Measurements from ENCODE around the gene ANKRD13B. TPM values are rescaled to one million over a fixed set of nuclear protein-coding genes. Genes with fewer than 3 reads are reported as not detected.

ANKRD13B gene
- total and polyA plus RNA-seq, 2 donors (not counting 1 experiment from before 2014, with no cell fraction given): 1.6 to 2.8 TPM

DNA sequence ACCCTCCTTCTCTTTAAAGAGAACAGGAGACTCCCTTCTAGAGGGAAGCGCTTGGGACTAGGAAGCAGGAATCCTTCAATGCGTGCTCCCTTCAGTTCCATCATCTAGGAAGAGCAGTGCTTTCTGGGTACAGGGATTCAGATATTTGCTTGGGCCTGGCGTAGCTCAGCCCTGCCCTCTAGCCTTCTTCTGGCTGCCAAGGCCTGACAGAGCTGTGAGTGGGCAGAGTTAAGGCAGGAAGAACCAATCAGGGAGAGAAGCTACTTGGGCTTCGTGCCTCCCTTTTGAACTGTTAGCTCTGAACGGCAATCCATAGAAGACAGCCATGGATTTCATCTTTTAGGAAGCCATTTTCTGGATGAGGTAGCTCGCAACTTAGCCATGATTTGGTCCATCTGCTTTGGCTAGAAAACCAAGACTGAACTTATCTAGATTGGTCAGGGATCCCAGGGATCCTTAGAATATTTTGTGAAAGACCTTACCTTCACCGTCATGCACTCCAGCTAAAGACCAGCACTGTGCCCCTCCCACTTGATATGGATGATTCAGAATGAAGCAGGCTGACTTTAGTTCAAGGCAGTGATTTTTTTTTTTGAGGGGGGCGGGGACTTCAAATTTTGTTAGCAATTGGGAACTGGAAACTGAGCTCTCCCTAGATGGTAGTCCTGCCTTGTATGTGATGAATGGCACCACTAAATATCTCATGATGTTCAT, 32.3 kb downstream of the ANKRD13B start:
- Histone ChIP-seq H3K4me3 (ENCODE audit: control extremely low read depth in 1 of 5, extremely low read depth in 1 of 5, insufficient read depth in 1 of 5, low read depth in 2 of 5, low read length in 4 of 5) (no peak overlapping the region), H3K27ac (ENCODE audit: low read length in 2 of 2) (no peak overlapping the region), H3K36me3 (replicated peaks in 1 of 2; ENCODE audit: control extremely low read depth in 1 of 2, control insufficient read depth in 1 of 2, extremely low read depth in 1 of 2, insufficient read depth in 2 of 2, low read length in 1 of 2) (peaks cover 0 to 11% of the 10 kb centered on the region in 2 experiments), H3K9ac (ENCODE audit: low read length) (no peak overlapping the region), H3K4me1 (ENCODE audit: control insufficient read depth in 2 of 2, insufficient read depth in 2 of 2, low read length in 2 of 2) (peaks cover 11 to 16% of the 10 kb centered on the region in 2 donors), H3K79me2 (ENCODE audit: control insufficient read depth, insufficient read depth, low read length) (no peaks in the 10 kb centered on the region), H3K27me3 (replicated peaks in 1 of 4; ENCODE audit: control extremely low read depth in 1 of 4, control insufficient read depth in 3 of 4, insufficient read depth in 4 of 4, low read length in 3 of 4) (no peaks in the 10 kb centered on the region), H4K20me1 (ENCODE audit: control insufficient read depth, insufficient read depth, low read length, poor library complexity, severe bottlenecking) (peaks cover 32% of the 10 kb centered on the region), H3K9me3 (ENCODE audit: control extremely low read depth in 1 of 3, control insufficient read depth in 2 of 3, insufficient read depth in 1 of 3, low read length in 2 of 3) (no peaks in the 10 kb centered on the region), H3K4me2 (replicated peaks; ENCODE audit: low read depth, low read length, poor library complexity, severe bottlenecking) (no peak overlapping the region), H2AFZ (ENCODE audit: insufficient read depth, low read depth, low read length, poor library complexity, severe bottlenecking) (no peak overlapping the region)
- peaks cover 39% of the 10 kb centered on the region for H3K4me1 Mint-ChIP-seq
- POLR2A ChIA-PET: no interaction called here
- CTCF ChIA-PET: interaction anchor here (0.6 to 2.1 kb wide), 11 partner anchors 8 to 306 kb away, joined by 3 to 7 read pairs (median 5); no protein-coding TSS in a partner anchor
- intact Hi-C loops (cut with micrococcal nuclease): no loop called here
- 93% methylated on average over 4 of the region's 8 CpGs for WGBS (ENCODE audit: insufficient coverage)
- ATAC-seq (ENCODE audit: low read depth) (no peak), DNase-seq (no peak)
- no peaks in the 10 kb centered on the region for H3K27me3 Mint-ChIP-seq
- H3K27ac Mint-ChIP-seq: peak overlapping the region; percentile 10
- H3K4me3 Mint-ChIP-seq: no peak overlapping the region
- H3K9me3 Mint-ChIP-seq (ENCODE audit: insufficient read depth): no peaks in the 10 kb centered on the region
- TF ChIP-seq, protein P1, sequence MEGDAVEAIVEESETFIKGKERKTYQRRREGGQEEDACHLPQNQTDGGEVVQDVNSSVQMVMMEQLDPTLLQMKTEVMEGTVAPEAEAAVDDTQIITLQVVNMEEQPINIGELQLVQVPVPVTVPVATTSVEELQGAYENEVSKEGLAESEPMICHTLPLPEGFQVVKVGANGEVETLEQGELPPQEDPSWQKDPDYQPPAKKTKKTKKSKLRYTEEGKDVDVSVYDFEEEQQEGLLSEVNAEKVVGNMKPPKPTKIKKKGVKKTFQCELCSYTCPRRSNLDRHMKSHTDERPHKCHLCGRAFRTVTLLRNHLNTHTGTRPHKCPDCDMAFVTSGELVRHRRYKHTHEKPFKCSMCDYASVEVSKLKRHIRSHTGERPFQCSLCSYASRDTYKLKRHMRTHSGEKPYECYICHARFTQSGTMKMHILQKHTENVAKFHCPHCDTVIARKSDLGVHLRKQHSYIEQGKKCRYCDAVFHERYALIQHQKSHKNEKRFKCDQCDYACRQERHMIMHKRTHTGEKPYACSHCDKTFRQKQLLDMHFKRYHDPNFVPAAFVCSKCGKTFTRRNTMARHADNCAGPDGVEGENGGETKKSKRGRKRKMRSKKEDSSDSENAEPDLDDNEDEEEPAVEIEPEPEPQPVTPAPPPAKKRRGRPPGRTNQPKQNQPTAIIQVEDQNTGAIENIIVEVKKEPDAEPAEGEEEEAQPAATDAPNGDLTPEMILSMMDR (IDR thresholded peaks at IDR 0.05): no peak
- no peak for TF ChIP-seq EZH2 (IDR thresholded peaks at IDR 0.05; ENCODE audit: borderline replicate concordance, insufficient read depth, low read depth, low read length, poor library complexity, severe bottlenecking)

DNA sequence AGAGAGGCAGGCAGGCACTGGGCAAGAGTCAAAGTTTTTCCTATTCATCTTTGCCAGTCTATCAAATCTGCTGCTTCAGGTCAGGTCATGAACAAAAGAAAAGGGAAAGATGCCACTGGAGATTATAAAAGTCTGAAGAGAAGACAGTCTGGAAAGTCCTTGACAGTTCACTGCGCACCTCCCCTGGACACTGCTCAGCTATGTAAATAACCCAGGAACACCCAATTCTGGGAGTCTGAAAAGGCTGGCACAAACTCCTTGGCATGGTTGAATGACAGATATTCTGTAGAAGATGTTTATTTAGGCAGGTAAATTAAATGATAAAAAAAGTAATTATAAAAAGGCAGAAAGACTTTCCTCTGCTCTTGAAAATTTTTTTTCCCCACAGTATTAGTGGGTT, 35.0 kb downstream of the ANKRD13B start:
- H3K27me3 Mint-ChIP-seq: no peaks in the 10 kb centered on the region
- no peaks in the 10 kb centered on the region for H3K9me3 ChIP-seq (ENCODE audit: control extremely low read depth in 1 of 3, control insufficient read depth in 2 of 3, insufficient read depth in 1 of 3, low read length in 2 of 3)
- peaks cover 25% of the 10 kb centered on the region for H3K4me1 Mint-ChIP-seq
- no peaks in the 10 kb centered on the region for H3K27me3 ChIP-seq (replicated peaks in 1 of 4; ENCODE audit: control extremely low read depth in 1 of 4, control insufficient read depth in 3 of 4, insufficient read depth in 4 of 4, low read length in 3 of 4)
- TF ChIP-seq EZH2 (IDR thresholded peaks at IDR 0.05; ENCODE audit: borderline replicate concordance, insufficient read depth, low read depth, low read length, poor library complexity, severe bottlenecking): no peak
- TF ChIP-seq, protein P1 (IDR thresholded peaks at IDR 0.05): no peak
- CTCF ChIA-PET: interaction anchor here (2.1 to 2.4 kb wide), 2 partner anchors 10 to 180 kb away, joined by 6 to 16 read pairs; no protein-coding TSS in a partner anchor
- H4K20me1 ChIP-seq (ENCODE audit: control insufficient read depth, insufficient read depth, low read length, poor library complexity, severe bottlenecking): peaks cover 47% of the 10 kb centered on the region
- H3K4me3 ChIP-seq (ENCODE audit: control extremely low read depth in 1 of 5, extremely low read depth in 1 of 5, insufficient read depth in 1 of 5, low read depth in 2 of 5, low read length in 4 of 5): no peak overlapping the region
- H3K79me2 ChIP-seq (ENCODE audit: control insufficient read depth, insufficient read depth, low read length): no peaks in the 10 kb centered on the region
- DNase-seq (no peak), ATAC-seq (ENCODE audit: low read depth) (no peak)
- no CpG with 5 or more reads among the region's 1 CpG for WGBS (ENCODE audit: insufficient coverage)
- no peaks in the 10 kb centered on the region for H3K9me3 Mint-ChIP-seq (ENCODE audit: insufficient read depth)
- H3K36me3 ChIP-seq (replicated peaks in 1 of 2; ENCODE audit: control extremely low read depth in 1 of 2, control insufficient read depth in 1 of 2, extremely low read depth in 1 of 2, insufficient read depth in 2 of 2, low read length in 1 of 2): peaks cover 2 to 36% of the 10 kb centered on the region in 2 experiments
- peaks cover 2 to 3% of the 10 kb centered on the region in 2 donors for H3K4me1 ChIP-seq (ENCODE audit: control insufficient read depth in 2 of 2, insufficient read depth in 2 of 2, low read length in 2 of 2)
- H3K27ac Mint-ChIP-seq: peak overlapping the region; percentile 6
- H3K4me2 ChIP-seq (replicated peaks; ENCODE audit: low read depth, low read length, poor library complexity, severe bottlenecking): no peak overlapping the region
- no peak overlapping the region for H2AFZ ChIP-seq (ENCODE audit: insufficient read depth, low read depth, low read length, poor library complexity, severe bottlenecking)
- H3K27ac ChIP-seq (ENCODE audit: low read length in 2 of 2): peak overlapping the region in 1 of 2 donors; percentile 11
- no peak overlapping the region for H3K4me3 Mint-ChIP-seq
- intact Hi-C loops (cut with micrococcal nuclease): no loop called here
- H3K9ac ChIP-seq (ENCODE audit: low read length): no peak overlapping the region
- POLR2A ChIA-PET: no interaction called here
